Measurements from ENCODE around the gene COL27A1.

The COL27A1 gene

DNA sequence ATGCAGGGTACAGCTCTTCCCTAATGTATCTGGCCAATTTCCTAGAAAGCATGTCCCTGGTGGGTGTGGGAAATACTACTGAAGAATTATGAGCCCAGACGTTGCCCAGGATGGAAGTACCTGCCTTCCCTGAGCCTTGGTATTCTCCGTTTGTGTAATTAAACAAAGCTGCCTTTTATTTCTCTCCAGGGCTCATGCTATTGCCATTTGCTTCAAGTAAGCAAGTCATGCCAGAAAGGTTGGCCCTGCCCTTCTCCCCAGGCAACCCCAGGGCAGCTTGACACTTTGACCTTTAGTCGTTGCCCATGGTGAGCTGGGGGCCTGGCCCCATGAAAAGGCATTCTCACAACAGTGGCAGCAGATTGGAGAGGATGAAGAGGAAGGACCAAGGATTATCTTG is 4.4 kb downstream of the COL27A1 start (continued):
- TF ChIP-seq ZNF658 (tag by site-specific recombination; IDR thresholded peaks at IDR 0.05) (no peak), ZNF133 (tag by site-specific recombination; IDR thresholded peaks at IDR 0.05) (no peak), ZNF785 (tag by site-specific recombination; IDR thresholded peaks at IDR 0.05) (no peak)
- TF ChIP-seq, protein P1, sequence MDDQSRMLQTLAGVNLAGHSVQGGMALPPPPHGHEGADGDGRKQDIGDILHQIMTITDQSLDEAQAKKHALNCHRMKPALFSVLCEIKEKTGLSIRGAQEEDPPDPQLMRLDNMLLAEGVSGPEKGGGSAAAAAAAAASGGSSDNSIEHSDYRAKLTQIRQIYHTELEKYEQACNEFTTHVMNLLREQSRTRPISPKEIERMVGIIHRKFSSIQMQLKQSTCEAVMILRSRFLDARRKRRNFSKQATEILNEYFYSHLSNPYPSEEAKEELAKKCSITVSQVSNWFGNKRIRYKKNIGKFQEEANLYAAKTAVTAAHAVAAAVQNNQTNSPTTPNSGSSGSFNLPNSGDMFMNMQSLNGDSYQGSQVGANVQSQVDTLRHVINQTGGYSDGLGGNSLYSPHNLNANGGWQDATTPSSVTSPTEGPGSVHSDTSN (CRISPR knock-in tag; IDR thresholded peaks at IDR 0.05), result no peak

DNA sequence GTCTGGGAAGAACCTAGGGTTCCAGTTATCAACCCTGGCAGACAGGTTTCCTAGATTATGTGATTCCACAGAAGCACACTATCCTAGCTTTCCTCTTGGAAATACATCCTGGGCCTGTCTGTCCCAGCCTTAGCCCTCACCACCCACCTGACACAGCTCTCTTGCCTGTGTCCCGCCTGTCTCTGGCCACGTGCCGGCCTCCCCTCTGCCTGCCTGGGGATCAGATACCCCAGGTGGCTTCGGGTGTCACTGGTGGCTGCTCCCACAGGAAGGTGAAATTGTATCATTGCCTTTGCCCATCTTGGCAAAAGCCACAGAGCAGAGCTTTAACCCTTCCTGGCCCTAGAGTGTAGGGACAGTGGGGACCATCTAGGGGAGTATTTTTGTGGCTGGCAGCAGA is 6.2 kb downstream of the COL27A1 start:
- H3K36me3 ChIP-seq (ENCODE audit: control insufficient read depth in 2 of 2, insufficient read depth in 1 of 2, low read length in 2 of 2), result no peaks in the 10 kb centered on the region; a peak in 1 of 3 replicates
- CTCF ChIA-PET, result interaction anchor here (0.6 to 1.6 kb wide), 6 partner anchors 42 to 133 kb away, joined by 3 to 6 read pairs (median 4); no protein-coding TSS in a partner anchor
- H3K27ac ChIP-seq (ENCODE audit: extremely low read depth, low read depth, low read length), result no peak overlapping the region
- no peaks in the 10 kb centered on the region; the same call in 1 of the 2 replicates for H3K4me1 ChIP-seq (ENCODE audit: control insufficient read depth, insufficient read depth, low read length)
- TF ChIP-seq ZBTB7A (tag by site-specific recombination; IDR thresholded peaks at IDR 0.05; ENCODE audit: low read depth) (no peak), SALL2 (tag by site-specific recombination; IDR thresholded peaks at IDR 0.05; ENCODE audit: borderline replicate concordance) (no peak), GLIS1 (tag by site-specific recombination; IDR thresholded peaks at IDR 0.05) (peak; percentile 30), ZSCAN23 (tag by site-specific recombination; IDR thresholded peaks at IDR 0.05) (no peak)
- TF ChIP-seq, protein P2, sequence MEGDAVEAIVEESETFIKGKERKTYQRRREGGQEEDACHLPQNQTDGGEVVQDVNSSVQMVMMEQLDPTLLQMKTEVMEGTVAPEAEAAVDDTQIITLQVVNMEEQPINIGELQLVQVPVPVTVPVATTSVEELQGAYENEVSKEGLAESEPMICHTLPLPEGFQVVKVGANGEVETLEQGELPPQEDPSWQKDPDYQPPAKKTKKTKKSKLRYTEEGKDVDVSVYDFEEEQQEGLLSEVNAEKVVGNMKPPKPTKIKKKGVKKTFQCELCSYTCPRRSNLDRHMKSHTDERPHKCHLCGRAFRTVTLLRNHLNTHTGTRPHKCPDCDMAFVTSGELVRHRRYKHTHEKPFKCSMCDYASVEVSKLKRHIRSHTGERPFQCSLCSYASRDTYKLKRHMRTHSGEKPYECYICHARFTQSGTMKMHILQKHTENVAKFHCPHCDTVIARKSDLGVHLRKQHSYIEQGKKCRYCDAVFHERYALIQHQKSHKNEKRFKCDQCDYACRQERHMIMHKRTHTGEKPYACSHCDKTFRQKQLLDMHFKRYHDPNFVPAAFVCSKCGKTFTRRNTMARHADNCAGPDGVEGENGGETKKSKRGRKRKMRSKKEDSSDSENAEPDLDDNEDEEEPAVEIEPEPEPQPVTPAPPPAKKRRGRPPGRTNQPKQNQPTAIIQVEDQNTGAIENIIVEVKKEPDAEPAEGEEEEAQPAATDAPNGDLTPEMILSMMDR (tag by site-specific recombination; IDR thresholded peaks at IDR 0.05), result no peak
- POLR2A ChIA-PET, result no interaction called here
- H3K9me3 ChIP-seq (ENCODE audit: control insufficient read depth, insufficient read depth, low read depth, low read length), result no peaks in the 10 kb centered on the region
- H3K4me3 ChIP-seq (ENCODE audit: low read depth, low read length), result no peak overlapping the region

DNA sequence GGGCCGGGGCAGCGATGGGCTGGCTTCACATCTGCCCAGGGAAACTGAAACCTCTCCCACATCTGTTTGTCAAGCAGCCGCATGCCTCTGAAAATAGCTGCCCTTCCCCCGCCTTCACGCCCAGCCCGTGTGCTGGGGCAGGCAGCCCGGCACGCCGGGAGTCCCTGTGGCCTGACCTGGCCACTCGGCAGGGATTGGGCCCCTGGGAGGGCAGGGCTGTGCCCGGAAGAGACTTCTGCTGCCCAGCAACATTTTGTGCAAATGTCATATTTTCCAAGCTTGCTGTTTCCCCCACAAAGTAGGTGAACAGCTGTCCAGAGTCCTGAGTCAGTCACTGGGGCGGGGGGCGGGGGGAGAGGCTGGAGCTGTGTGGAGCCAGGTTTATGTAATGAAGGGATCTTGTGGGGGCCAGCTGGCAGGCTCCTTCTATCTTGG is 8.2 kb downstream of the COL27A1 start:
- Histone ChIP-seq H3K9me3 (ENCODE audit: control insufficient read depth, insufficient read depth, low read depth, low read length) (no peaks in the 10 kb centered on the region), H3K36me3 (ENCODE audit: control insufficient read depth in 2 of 2, insufficient read depth in 1 of 2, low read length in 2 of 2) (no peaks in the 10 kb centered on the region; a peak in 1 of 3 replicates), H3K4me3 (ENCODE audit: low read depth, low read length) (no peak overlapping the region), H3K4me1 (ENCODE audit: control insufficient read depth, insufficient read depth, low read length) (no peaks in the 10 kb centered on the region), H3K27ac (ENCODE audit: extremely low read depth, low read depth, low read length) (no peak overlapping the region)
- TF ChIP-seq GLIS1 (tag by site-specific recombination; IDR thresholded peaks at IDR 0.05) (peak; percentile 79), ZIC2 (tag by site-specific recombination; IDR thresholded peaks at IDR 0.05) (peak; percentile 56; the same call in 1 of the 2 replicates), ZBTB48 (tag by site-specific recombination; IDR thresholded peaks at IDR 0.05) (no peak), SP7 (tag by site-specific recombination; IDR thresholded peaks at IDR 0.05) (no peak), ZBTB21 (tag by site-specific recombination; IDR thresholded peaks at IDR 0.05) (no peak), ZNF157 (tag by site-specific recombination; IDR thresholded peaks at IDR 0.05) (no peak)
- CTCF ChIA-PET, result interaction anchor here (0.7 to 2.7 kb wide), 4 partner anchors 9 to 80 kb away, joined by 3 to 14 read pairs (median 9); partner anchors contain the start of gene COL27A1
- POLR2A ChIA-PET, result interaction anchor here (0.6 kb wide), 1 partner anchor 9 kb away, joined by 3 read pairs; no protein-coding TSS in a partner anchor

DNA sequence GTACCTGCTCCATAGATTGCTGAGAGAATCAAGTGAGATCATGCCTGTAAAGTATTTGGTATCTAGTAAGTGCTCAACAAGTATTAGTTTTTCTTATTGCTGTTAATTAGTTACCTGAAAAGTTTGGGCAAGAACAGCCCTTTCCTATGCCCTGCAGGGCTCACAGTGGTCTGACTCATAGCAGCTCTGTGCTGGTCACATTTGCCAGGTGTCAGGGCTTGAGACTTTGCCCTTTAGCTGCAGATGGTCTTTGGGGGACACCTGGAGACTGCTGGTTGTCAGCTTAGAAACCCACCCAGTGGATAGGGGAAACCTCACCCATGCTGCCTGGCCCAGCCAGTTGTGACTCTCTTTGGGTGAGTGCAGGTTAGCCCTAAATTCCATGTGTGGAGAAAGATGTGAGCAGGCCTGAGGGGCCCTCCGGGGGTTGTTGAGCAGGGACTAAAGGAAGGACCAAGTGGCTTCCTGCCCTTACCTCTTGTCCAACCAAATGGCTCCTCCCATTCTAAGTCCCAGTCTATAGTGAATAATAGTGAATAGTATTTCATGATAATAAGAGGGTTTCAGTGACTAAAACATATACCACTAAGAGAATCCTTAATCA is 9.0 kb downstream of the COL27A1 start:
- H3K4me3 ChIP-seq (ENCODE audit: low read depth, low read length), result no peak overlapping the region
- CTCF ChIA-PET, result interaction anchor here (0.6 to 2.7 kb wide), 4 partner anchors 9 to 178 kb away, joined by 3 to 14 read pairs (median 8); partner anchors contain the start of gene COL27A1
- H3K27ac ChIP-seq (ENCODE audit: extremely low read depth, low read depth, low read length), result no peak overlapping the region
- no peaks in the 10 kb centered on the region; a peak in 1 of 3 replicates for H3K36me3 ChIP-seq (ENCODE audit: control insufficient read depth in 2 of 2, insufficient read depth in 1 of 2, low read length in 2 of 2)
- no peak for TF ChIP-seq SP3 (tag by site-specific recombination; IDR thresholded peaks at IDR 0.05)
- no peak for TF ChIP-seq ZNF112 (tag by site-specific recombination; IDR thresholded peaks at IDR 0.05)
- no peak for TF ChIP-seq ZFP3 (tag by site-specific recombination; IDR thresholded peaks at IDR 0.05; ENCODE audit: low read depth)
- TF ChIP-seq, protein P3, sequence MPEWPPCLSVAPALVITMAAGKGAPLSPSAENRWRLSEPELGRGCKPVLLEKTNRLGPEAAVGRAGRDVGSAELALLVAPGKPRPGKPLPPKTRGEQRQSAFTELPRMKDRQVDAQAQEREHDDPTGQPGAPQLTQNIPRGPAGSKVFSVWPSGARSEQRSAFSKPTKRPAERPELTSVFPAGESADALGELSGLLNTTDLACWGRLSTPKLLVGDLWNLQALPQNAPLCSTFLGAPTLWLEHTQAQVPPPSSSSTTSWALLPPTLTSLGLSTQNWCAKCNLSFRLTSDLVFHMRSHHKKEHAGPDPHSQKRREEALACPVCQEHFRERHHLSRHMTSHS (tag by site-specific recombination; IDR thresholded peaks at IDR 0.05), result no peak
- TF ChIP-seq SETDB1 (IDR thresholded peaks at IDR 0.05; ENCODE audit: insufficient read length, low read length), result no peak
- POLR2A ChIA-PET, result no interaction called here
- H3K4me1 ChIP-seq (ENCODE audit: control insufficient read depth, insufficient read depth, low read length), result no peaks in the 10 kb centered on the region
- no peaks in the 10 kb centered on the region for H3K9me3 ChIP-seq (ENCODE audit: control insufficient read depth, insufficient read depth, low read depth, low read length)

All from HEK293 (cell line).